Motor neuron (in vitro differentiated cells): ENCODE data around the gene RASGRP2. TPM values are rescaled to one million over a fixed set of nuclear protein-coding genes. Genes with fewer than 3 reads are reported as not detected.

Experiments
- ATAC-seq, 8 experiments: fragments of 200-7000 bp; cut with Tn5 transposase; replicated peaks in 6 of 8; 2 replicates each; pipeline ENCODE4 v1.8.0; 2021; ENCODE audit warnings: mild to moderate bottlenecking in 8 of 8, moderate library complexity in 8 of 8
- H3K27ac ChIP-seq, 2 donors: fragments of 250-450 bp; sonication (Bioruptor Pico); 2 replicates each; pipeline ENCODE4 v1.9.0; 2021; ENCODE audit warnings: antibody characterized with exemption in 2 of 2, mild to moderate bottlenecking in 2 of 2, moderate library complexity in 1 of 2
- H3K4me1 ChIP-seq, 2 donors: fragments of 250-450 bp; sonication (Bioruptor Pico); replicated peaks in 1 of 2; 2 replicates each; pipeline ENCODE4 v1.6.1; 2021; ENCODE audit warnings: antibody characterized with exemption in 2 of 2, mild to moderate bottlenecking in 2 of 2, moderate library complexity in 1 of 2
- H3K4me3 ChIP-seq, 5 donors: fragments of 250-450 bp; sonication (Bioruptor Pico); 2 replicates each; pipeline ENCODE4 v1.9.0; 2021; ENCODE audit warnings: antibody characterized with exemption in 5 of 5, mild to moderate bottlenecking in 5 of 5, moderate library complexity in 4 of 5
- WGBS, 10 experiments: fragments of 450-650 bp; shearing (Covaris generic); methylation state at CpG; one replicate each; pipeline ENCODE4 v1.0.0; 2022; 5-methylcytosine and 5-hydroxymethylcytosine counted together
- in situ Hi-C, 9 experiments: fragments of 400-800 bp; cut with MboI; loops; one replicate each; pipeline ENCODE4 v1.15.0; 2021; ENCODE audit warnings: low sequenced_read_pairs in 9 of 9, low pct_unique_long_range_greater_than_20kb in 2 of 9; ENCODE audit not compliant: unreplicated experiment in 9 of 9
- total RNA-seq, 8 experiments: library from RNA; unstranded; fragments of 300-600 nt; gene quantifications; 2 replicates each; pipeline versions ENCODE4 v1.2.3 to v1.2.4, GENCODE V29; 2022

The RASGRP2 gene
- total RNA-seq, 8 experiments from 2014 or later, result 0.63 to 5.5 (median 2.1) TPM

GRCh38 chr11:64724863-64725532 lies 18.9 kb downstream of the RASGRP2 start:
- WGBS, 10 experiments, result 47 to 100% (median 75%) methylated on average over 1 to 3 of the region's 7 CpGs; no CpG with 5 or more reads in 7 of the 10 experiments

GRCh38 chr11:64723907-64724862 lies 19.8 kb downstream of the RASGRP2 start:
- 50 to 90% (median 50%) methylated on average over 1 to 2 of the region's 9 CpGs; no CpG with 5 or more reads in 7 of the 10 experiments for WGBS, 10 experiments
- no peak overlapping the region for H3K4me3 ChIP-seq
- peaks cover 42 to 50% of the 10 kb centered on the region in 2 donors for H3K4me1 ChIP-seq
- no peak for ATAC-seq
- peak overlapping the region; percentile 74 to 86 for H3K27ac ChIP-seq
- in situ Hi-C loops, result no loop called here

More at GRCh38 chr11:64724863-64725532, 18.9 kb downstream of the RASGRP2 start:
- ATAC-seq, result peak in 3 of 8 experiments; percentile 8 to 40 (median 21)
- H3K4me1 ChIP-seq, result peaks cover 46 to 50% of the 10 kb centered on the region in 2 donors
- no peak overlapping the region for H3K4me3 ChIP-seq
- in situ Hi-C loops, result no loop called here
- peak overlapping the region; percentile 74 to 86 for H3K27ac ChIP-seq

GRCh38 chr11:64723117-64723906 lies 20.6 kb downstream of the RASGRP2 start, which contains the start of gene NRXN2:
NRXN2 (minus strand) TSS chr11:64723197; CDS start chr11:64713699, 9,498 bp downstream.
- 0% methylated on average over 5 of the region's 66 CpGs; no CpG with 5 or more reads in 9 of the 10 experiments for WGBS, 10 experiments
- in situ Hi-C loops, result no loop called here
- Histone ChIP-seq H3K4me1 (peaks cover 42 to 50% of the 10 kb centered on the region in 2 donors), H3K4me3 (peak within 1 kb of the TSS; percentile 55 to 83 (median 71)), H3K27ac (peak within 1 kb of the TSS; percentile 89 to 97)
- ATAC-seq, result peak; percentile 85 to 99 (median 89)

- in situ Hi-C loops, result no loop called here
- H3K4me1 ChIP-seq, result peaks cover 46 to 54% of the 10 kb centered on the region in 2 donors
- peak overlapping the region; percentile 89 to 97 for H3K27ac ChIP-seq
- H3K4me3 ChIP-seq, result peak overlapping the region; percentile 55 to 83 (median 71)
- no CpG with 5 or more reads among the region's 36 CpGs for WGBS, 10 experiments
- peak in 5 of 8 experiments; percentile 2 to 23 (median 14) for ATAC-seq
Measured at GRCh38 chr11:64722141-64723065, 21.5 kb downstream of the RASGRP2 start.

GRCh38 chr11:64721359-64721699 lies 22.6 kb downstream of the RASGRP2 start:
- no peak for ATAC-seq
- Histone ChIP-seq H3K27ac (no peak overlapping the region), H3K4me1 (peaks cover 53 to 60% of the 10 kb centered on the region in 2 donors), H3K4me3 (peak overlapping the region; percentile 55 to 83 (median 71))
- in situ Hi-C loops, result no loop called here
- WGBS, 10 experiments, result no CpG with 5 or more reads among the region's 3 CpGs

GRCh38 chr11:64720640-64721358 lies 23.1 kb downstream of the RASGRP2 start:
- no peak overlapping the region for H3K27ac ChIP-seq
- H3K4me1 ChIP-seq, result peaks cover 53 to 60% of the 10 kb centered on the region in 2 donors
- WGBS, 10 experiments, result 30 to 100% (median 80%) methylated on average over 1 to 2 of the region's 12 CpGs; no CpG with 5 or more reads in 7 of the 10 experiments
- in situ Hi-C loops, result no loop called here
- ATAC-seq, result peak in 2 of 8 experiments; percentile 1 to 2
- H3K4me3 ChIP-seq, result peak overlapping the region; percentile 55 to 83 (median 71)

GRCh38 chr11:64720167-64720566 lies 23.8 kb downstream of the RASGRP2 start:
- 57 to 80% (median 60%) methylated on average over 1 to 3 of the region's 9 CpGs; no CpG with 5 or more reads in 6 of the 10 experiments for WGBS, 10 experiments
- no peak for ATAC-seq
- H3K27ac ChIP-seq, result no peak overlapping the region
- H3K4me1 ChIP-seq, result peaks cover 48 to 59% of the 10 kb centered on the region in 2 donors
- in situ Hi-C loops, result no loop called here
- no peak overlapping the region for H3K4me3 ChIP-seq

GRCh38 chr11:64719406-64719805 lies 24.5 kb downstream of the RASGRP2 start:
- no peak for ATAC-seq
- WGBS, 10 experiments, result 90% methylated on average over 2 of the region's 10 CpGs; no CpG with 5 or more reads in 9 of the 10 experiments
- Histone ChIP-seq H3K4me1 (peaks cover 42 to 59% of the 10 kb centered on the region in 2 donors), H3K4me3 (no peak overlapping the region), H3K27ac (no peak overlapping the region)
- in situ Hi-C loops, result no loop called here

- in situ Hi-C loops, result no loop called here
- H3K27ac ChIP-seq, result no peak overlapping the region
- no peak overlapping the region for H3K4me3 ChIP-seq
- 29 to 94% (median 80%) methylated on average over 1 to 4 of the region's 4 CpGs; no CpG with 5 or more reads in 2 of the 10 experiments for WGBS, 10 experiments
- peaks cover 42 to 59% of the 10 kb centered on the region in 2 donors for H3K4me1 ChIP-seq
- ATAC-seq, result no peak
Measured at GRCh38 chr11:64718780-64719124, 25.2 kb downstream of the RASGRP2 start.

GRCh38 chr11:64718084-64718779 lies 25.7 kb downstream of the RASGRP2 start:
- WGBS, 10 experiments, result 10 to 100% (median 77%) methylated on average over 1 to 5 of the region's 15 CpGs; no CpG with 5 or more reads in 5 of the 10 experiments
- Histone ChIP-seq H3K27ac (no peak overlapping the region), H3K4me1 (peaks cover 45 to 61% of the 10 kb centered on the region in 2 donors), H3K4me3 (no peak overlapping the region)
- ATAC-seq, result no peak
- in situ Hi-C loops, result no loop called here

- no peak overlapping the region for H3K4me3 ChIP-seq
- no peak for ATAC-seq
- in situ Hi-C loops, result no loop called here
- H3K4me1 ChIP-seq, result peaks cover 53 to 70% of the 10 kb centered on the region in 2 donors
- WGBS, 10 experiments, result 20 to 80% methylated on average over 1 to 2 of the region's 4 CpGs; no CpG with 5 or more reads in 8 of the 10 experiments
- peak overlapping the region in 1 of 2 donors; percentile 57 for H3K27ac ChIP-seq
Measured at GRCh38 chr11:64717268-64717578, 26.7 kb downstream of the RASGRP2 start.
